ENCODE data around the gene CHRNG.

The CHRNG gene

DNA sequence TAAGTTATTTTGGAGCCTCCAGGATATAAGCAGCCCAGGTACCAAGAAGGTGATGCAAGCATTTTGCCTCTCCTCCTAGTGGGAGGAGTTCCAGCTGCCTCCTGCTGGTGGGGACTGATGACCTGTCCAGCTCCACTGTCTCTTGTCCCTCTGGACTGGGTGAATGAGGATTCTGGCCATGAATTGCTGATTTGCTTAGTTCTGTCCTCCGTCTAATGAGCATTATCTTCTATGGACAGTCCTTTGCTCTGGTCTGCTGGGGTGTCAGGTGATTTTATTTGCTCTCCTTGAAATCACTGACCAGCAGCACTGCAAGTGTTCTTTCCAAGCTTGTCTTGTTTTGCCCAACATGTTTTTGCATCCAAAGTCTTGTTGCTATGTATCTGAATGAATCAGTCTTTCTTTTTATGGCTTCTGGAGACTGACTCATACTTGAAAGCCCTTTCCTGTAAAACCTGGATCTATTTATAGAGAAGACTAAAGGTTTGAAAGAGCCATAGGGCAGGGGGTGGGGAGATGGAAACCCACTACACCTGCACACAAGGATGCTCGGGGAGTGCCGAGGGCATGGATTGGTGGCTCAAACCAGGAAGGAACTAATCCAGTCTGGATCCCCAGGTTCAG lies 53.4 kb downstream of the CHRNG start:
- H3K4me3 Mint-ChIP-seq, result no peak overlapping the region
- no peaks in the 10 kb centered on the region for H3K9me3 Mint-ChIP-seq
- no peak overlapping the region for H3K27ac Mint-ChIP-seq
- H3K36me3 Mint-ChIP-seq, result no peaks in the 10 kb centered on the region
- no peaks in the 10 kb centered on the region for H3K4me1 Mint-ChIP-seq
- H3K27me3 Mint-ChIP-seq, result no peaks in the 10 kb centered on the region

- Mint-ChIP-seq H3K4me1 (no peaks in the 10 kb centered on the region), H3K4me3 (no peak overlapping the region), H3K27me3 (no peaks in the 10 kb centered on the region), H3K9me3 (no peaks in the 10 kb centered on the region), H3K36me3 (no peaks in the 10 kb centered on the region), H3K27ac (no peak overlapping the region)
Measured at GRCh38 chr2:232593982-232594381, 54.5 kb downstream of the CHRNG start.

All from activated naive CD4-positive, alpha-beta T cell treated with anti-CD3 and anti-CD28 coated beads, Interleukin-2, amount 50 U/mL, for 24 hours (primary cell).